Loucy (cell line): ENCODE measurements around the gene ADARB1.

Source experiments
- H2AFZ ChIP-seq: fragments of 200-600 bp; sonication (generic); 2 replicates; pipeline ENCODE4 v1.6.0; 2016; ENCODE audit warnings: antibody characterized with exemption, mild to moderate bottlenecking, low read length, moderate library complexity
- H3F3A ChIP-seq: fragments of 200-600 bp; 2 replicates; pipeline ENCODE4 v1.6.0; 2016; ENCODE audit warnings: antibody characterized with exemption, low read depth, mild to moderate bottlenecking
- H3K27me3 ChIP-seq: fragments of 200-600 bp; sonication (generic); 2 replicates; pipeline ENCODE4 v1.6.1; 2014; ENCODE audit warnings: low read length, mild to moderate bottlenecking; ENCODE audit not compliant: insufficient read depth, poor library complexity, severe bottlenecking
- H3K36me3 ChIP-seq: fragments of 200-600 bp; sonication (generic); 2 replicates; pipeline ENCODE4 v1.6.1; 2016; ENCODE audit warnings: low read length; ENCODE audit not compliant: insufficient read depth
- H3K4me1 ChIP-seq: fragments of 200-600 bp; sonication (generic); 2 replicates; pipeline ENCODE4 v1.5.1; 2014; ENCODE audit warnings: low read length, mild to moderate bottlenecking; ENCODE audit not compliant: insufficient read depth, poor library complexity, severe bottlenecking
- H3K4me2 ChIP-seq: fragments of 200-600 bp; sonication (generic); 2 replicates; pipeline ENCODE4 v1.6.0; 2014; ENCODE audit warnings: antibody characterized with exemption, low read length, low read depth, mild to moderate bottlenecking; ENCODE audit not compliant: poor library complexity, severe bottlenecking
- H3K4me3 ChIP-seq: fragments of 200-600 bp; sonication (generic); 2 replicates; pipeline ENCODE4 v1.5.1; 2014; ENCODE audit warnings: low read length, mild to moderate bottlenecking, mixed read lengths; ENCODE audit not compliant: poor library complexity, severe bottlenecking
- H3K79me2 ChIP-seq: fragments of 200-600 bp; sonication (generic); 2 replicates; pipeline ENCODE4 v1.6.1; 2014; ENCODE audit warnings: low read length; ENCODE audit not compliant: insufficient read depth
- H3K9ac ChIP-seq: fragments of 200-600 bp; sonication (generic); 2 replicates; pipeline ENCODE4 v1.6.0; 2014; ENCODE audit warnings: mild to moderate bottlenecking, low read depth, low read length, moderate library complexity; ENCODE audit not compliant: poor library complexity, severe bottlenecking
- H3K9me2 ChIP-seq: fragments of 200-600 bp; sonication (generic); replicated peaks from 2 replicates; pipeline ENCODE4 v1.6.1; 2016; ENCODE audit warnings: low read depth, low read length, mixed read lengths
- H3K9me3 ChIP-seq: fragments of 200-600 bp; sonication (generic); 2 replicates; pipeline ENCODE4 v1.6.1; 2014; ENCODE audit warnings: mild to moderate bottlenecking, antibody characterized with exemption, low read length, low read depth; ENCODE audit not compliant: insufficient read depth
- H4K20me1 ChIP-seq: fragments of 200-600 bp; sonication (generic); 2 replicates; pipeline ENCODE4 v1.6.0; 2014; ENCODE audit warnings: antibody characterized with exemption, low read length, mild to moderate bottlenecking; ENCODE audit not compliant: insufficient read depth, poor library complexity, severe bottlenecking
- CTCF ChIP-seq: fragments of 200-600 bp; sonication (generic); conservative IDR thresholded peaks from 2 replicates; pipeline ENCODE4 v1.5.1; 2014; ENCODE audit warnings: mild to moderate bottlenecking, antibody characterized with exemption, low read length
- EZH2phosphoT487 ChIP-seq: fragments of 200-600 bp; IDR thresholded peaks from 2 replicates; pipeline ENCODE4 v1.6.1; 2018; ENCODE audit warnings: antibody characterized with exemption, mild to moderate bottlenecking, moderate library complexity, borderline replicate concordance

Gene ADARB1

GRCh38 chr21:45208627-45208951 is 134.2 kb downstream of the ADARB1 start:
- H3K79me2 ChIP-seq, result no peaks in the 10 kb centered on the region
- no peaks in the 10 kb centered on the region for H4K20me1 ChIP-seq
- no peaks in the 10 kb centered on the region for H3K9me3 ChIP-seq
- TF ChIP-seq EZH2phosphoT487, result no peak
- no peak for TF ChIP-seq CTCF
- H3K4me3 ChIP-seq, result no peak overlapping the region
- no peaks in the 10 kb centered on the region for H3F3A ChIP-seq
- no peaks in the 10 kb centered on the region; the same call in 1 of the 2 replicates for H3K36me3 ChIP-seq
- no peak overlapping the region for H2AFZ ChIP-seq
- H3K9me2 ChIP-seq, result no peaks in the 10 kb centered on the region
- no peak overlapping the region for H3K4me2 ChIP-seq
- H3K9ac ChIP-seq, result no peak overlapping the region
- H3K27me3 ChIP-seq, result no peaks in the 10 kb centered on the region
- H3K4me1 ChIP-seq, result peaks cover 3% of the 10 kb centered on the region

GRCh38 chr21:45209046-45209445 is 134.7 kb downstream of the ADARB1 start:
- Histone ChIP-seq H3K4me2 (no peak overlapping the region), H3K79me2 (no peaks in the 10 kb centered on the region), H3K9me2 (no peaks in the 10 kb centered on the region), H3K4me1 (peaks cover 3% of the 10 kb centered on the region), H3F3A (no peaks in the 10 kb centered on the region), H3K9ac (no peak overlapping the region), H2AFZ (no peak overlapping the region), H3K4me3 (no peak overlapping the region), H3K9me3 (no peaks in the 10 kb centered on the region), H4K20me1 (no peaks in the 10 kb centered on the region), H3K36me3 (no peaks in the 10 kb centered on the region; the same call in 1 of the 2 replicates), H3K27me3 (no peaks in the 10 kb centered on the region)
- TF ChIP-seq EZH2phosphoT487 (no peak), CTCF (no peak)

GRCh38 chr21:45209685-45210284 is 135.4 kb downstream of the ADARB1 start:
- no peak overlapping the region for H3K9ac ChIP-seq
- H3K4me3 ChIP-seq, result no peak overlapping the region
- H3K4me2 ChIP-seq, result no peak overlapping the region
- peaks cover 3% of the 10 kb centered on the region for H3K4me1 ChIP-seq
- H3K79me2 ChIP-seq, result no peaks in the 10 kb centered on the region
- H4K20me1 ChIP-seq, result no peaks in the 10 kb centered on the region
- no peaks in the 10 kb centered on the region for H3K9me3 ChIP-seq
- TF ChIP-seq EZH2phosphoT487 (no peak), CTCF (no peak)
- H3K9me2 ChIP-seq, result no peaks in the 10 kb centered on the region
- H3F3A ChIP-seq, result no peaks in the 10 kb centered on the region
- no peaks in the 10 kb centered on the region; the same call in 1 of the 2 replicates for H3K36me3 ChIP-seq
- no peaks in the 10 kb centered on the region for H3K27me3 ChIP-seq
- no peak overlapping the region for H2AFZ ChIP-seq
